GM10266 (cell line): ENCODE results near the gene ACAP1.
"Not testable (repeated sequence)": the region's sequence is repeated elsewhere in the genome, so short reads cannot be mapped to it uniquely, and the experiment has no call there.

ENCODE experiments used
- DNase-seq: peaks from one replicate; pipeline ENCODE4 v3.0.0; 2012; ENCODE audit errors: extremely low spot score
- CTCF ChIP-seq: IDR thresholded peaks from 2 replicates; pipeline ENCODE4 v1.5.1; 2012; ENCODE audit warnings: mild to moderate bottlenecking, low read depth; ENCODE audit not compliant: control insufficient read depth, insufficient read depth; ENCODE audit errors: missing control alignments

Gene ACAP1

DNA sequence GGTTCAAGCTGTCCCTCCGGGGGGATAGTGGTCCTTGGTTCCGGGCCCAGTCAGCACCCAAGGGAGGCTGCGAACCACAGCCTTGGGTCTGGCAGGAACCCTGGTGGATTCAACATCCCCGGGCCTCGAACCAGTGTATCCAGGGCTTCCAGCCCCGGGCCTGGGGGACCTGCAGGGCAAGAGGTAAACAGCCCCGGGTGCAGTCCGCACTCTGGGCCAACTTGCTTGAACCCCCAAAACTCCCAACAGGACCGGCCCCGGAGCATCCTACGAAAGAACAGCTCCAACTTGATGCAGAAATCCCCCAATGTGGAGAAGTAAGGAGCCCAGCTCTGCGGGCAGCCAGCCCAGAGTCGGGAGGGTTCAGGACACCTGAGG lies 5.7 kb upstream of the ACAP1 start:
- TF ChIP-seq CTCF, result no peak

GRCh38 chr17:7332111-7332510 lies 4.2 kb upstream of the ACAP1 start:
- no peak for TF ChIP-seq CTCF
- DNase-seq, result no peak

More for the DNA sequence above, 5.7 kb upstream of the ACAP1 start:
- DNase-seq, result no peak

DNA sequence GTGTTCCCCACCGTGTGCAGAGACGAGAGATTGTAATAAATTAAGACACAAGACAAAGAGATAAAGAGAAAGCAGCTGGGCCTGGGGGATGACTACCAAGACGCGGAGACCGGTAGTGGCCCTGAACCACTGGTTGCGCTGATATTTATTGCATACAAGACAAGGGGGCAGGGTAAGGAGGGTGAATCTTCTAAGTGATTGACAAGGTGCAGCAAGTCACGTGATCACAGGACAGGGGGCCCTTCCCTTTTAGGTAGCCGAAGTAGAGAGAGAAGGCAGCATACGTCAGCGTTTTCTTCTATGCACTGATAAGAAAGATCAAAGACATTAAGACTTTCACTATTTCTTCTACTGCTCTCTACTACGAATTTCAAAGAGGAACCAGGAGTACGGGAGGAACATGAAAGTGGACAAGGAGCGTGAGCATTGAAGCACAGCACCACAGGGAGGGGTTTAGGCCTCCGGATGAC lies 3.7 kb upstream of the ACAP1 start:
- not testable (repeated sequence) for DNase-seq

DNA sequence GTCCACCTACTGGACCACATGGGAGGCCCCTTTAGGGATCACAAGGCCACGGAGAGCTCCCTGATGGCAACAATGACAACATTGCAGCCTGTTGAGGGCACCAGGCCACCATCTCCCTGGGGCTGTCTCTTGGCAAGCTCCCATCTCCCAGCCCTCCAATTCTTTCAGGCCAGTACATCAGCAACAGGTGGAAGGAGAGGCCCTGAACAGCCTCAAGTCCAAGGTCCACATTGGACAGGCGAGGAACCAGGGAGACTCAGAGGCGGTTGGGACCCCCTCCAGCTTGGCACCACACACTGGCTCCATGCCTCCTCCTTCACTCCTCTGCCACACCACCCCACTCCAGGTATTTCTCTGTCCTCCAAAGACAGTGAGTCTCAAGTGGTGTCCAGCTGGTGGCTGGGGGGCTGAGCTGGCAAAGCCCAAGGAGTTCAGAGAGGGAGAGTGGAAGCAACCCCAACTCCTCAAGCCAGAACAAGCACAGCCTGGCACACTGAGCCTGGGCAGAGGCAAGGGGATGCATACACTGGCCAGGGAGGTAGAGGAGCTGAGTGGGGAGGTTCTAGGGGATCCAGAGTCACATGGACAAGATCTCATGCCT lies 1.3 kb upstream of the ACAP1 start:
- no peak for DNase-seq
- no peak for TF ChIP-seq CTCF

DNA sequence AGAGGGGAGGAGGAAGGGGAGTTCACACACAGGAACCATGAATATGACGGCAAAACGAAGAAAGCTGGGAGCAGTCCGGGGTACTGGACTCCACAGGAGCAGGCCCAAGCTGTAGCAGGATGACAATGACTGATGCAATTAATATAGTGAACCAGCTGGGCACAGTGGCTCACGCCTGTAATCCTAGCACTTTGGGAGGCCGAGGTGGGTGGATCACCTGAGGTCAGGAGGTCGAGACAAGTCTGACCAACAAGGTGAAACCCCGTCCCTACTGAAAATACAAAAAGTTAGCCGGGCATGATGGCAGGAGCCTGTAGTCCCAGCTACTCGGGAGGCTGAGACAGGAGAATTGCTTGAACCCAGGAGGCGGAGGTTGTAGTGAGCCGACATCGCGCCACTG lies 564 bp upstream of the ACAP1 start:
- DNase-seq, result not testable (repeated sequence)

GRCh38 chr17:7337600-7337999 lies 1.3 kb downstream of the ACAP1 start:
- DNase-seq, result not testable (repeated sequence)

GRCh38 chr17:7340179-7340578 lies 3.9 kb downstream of the ACAP1 start:
- TF ChIP-seq CTCF, result no peak

DNA sequence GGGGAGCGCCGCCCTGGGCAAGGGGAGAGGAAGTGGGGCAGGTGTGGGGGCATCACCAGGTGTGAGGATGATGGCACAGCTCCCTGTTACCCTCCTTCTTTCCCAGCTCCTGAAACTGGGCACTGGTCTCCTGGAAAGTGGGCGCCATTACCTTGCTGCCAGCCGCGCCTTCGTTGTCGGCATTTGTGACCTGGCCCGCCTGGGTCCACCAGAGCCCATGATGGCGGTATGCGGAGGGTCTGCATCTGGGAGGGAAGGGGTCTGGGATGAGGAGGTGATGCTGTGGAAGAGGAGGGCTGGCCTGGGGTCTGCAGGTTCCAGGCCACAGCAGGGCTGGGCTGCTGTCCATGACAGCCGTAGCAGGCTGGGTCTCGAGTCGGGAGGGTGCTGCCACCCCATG lies 5.5 kb downstream of the ACAP1 start:
- no peak for DNase-seq
- TF ChIP-seq CTCF, result no peak

More at GRCh38 chr17:7340179-7340578, 3.9 kb downstream of the ACAP1 start:
- no peak for DNase-seq

GRCh38 chr17:7343250-7343649 lies 6.9 kb downstream of the ACAP1 start:
- DNase-seq, result no peak
- TF ChIP-seq CTCF, result no peak
